ENCODE measurements around the gene SORL1-AS1.

The SORL1-AS1 gene

GRCh38 chr11:121408830-121409229 lies 43.9 kb downstream of the SORL1-AS1 start:
- no peak overlapping the region for H3K4me2 ChIP-seq
- H3K4me1 ChIP-seq (replicated peaks; ENCODE audit: insufficient read depth): no peaks in the 10 kb centered on the region
- H3K27ac ChIP-seq: no peak overlapping the region
- H3K4me3 ChIP-seq: no peak overlapping the region
- no peak for TF ChIP-seq CTCF (conservative IDR thresholded peaks at IDR 0.05)
- no peak for TF ChIP-seq EZH2 (IDR thresholded peaks at IDR 0.05; ENCODE audit: low read depth)
- H3K79me2 ChIP-seq (ENCODE audit: low read depth): no peaks in the 10 kb centered on the region
- no peaks in the 10 kb centered on the region for H3K9me2 ChIP-seq (ENCODE audit: insufficient read depth)
- peak in 1 of 2 experiments; percentile 41 for DNase-seq
- H4K20me1 ChIP-seq (ENCODE audit: insufficient read depth): no peaks in the 10 kb centered on the region
- POLR2A ChIA-PET (ENCODE audit: unreplicated experiment): no interaction called here
- H3F3A ChIP-seq (ENCODE audit: insufficient read depth, low read depth): no peaks in the 10 kb centered on the region
- H3K27me3 ChIP-seq (ENCODE audit: insufficient read depth, low read depth): no peaks in the 10 kb centered on the region; the same call in 1 of the 2 replicates
- no peaks in the 10 kb centered on the region for H3K9me3 ChIP-seq (ENCODE audit: insufficient read depth, low read depth)
- CTCF ChIA-PET: no interaction called here
- no TSS peak for BruUV-seq (replicated peaks)
- H3K36me3 ChIP-seq (ENCODE audit: low read depth): no peaks in the 10 kb centered on the region
- intact Hi-C loops (cut with micrococcal nuclease; ENCODE audit: unreplicated experiment): no loop called here
- no peak overlapping the region for H2AFZ ChIP-seq

- ChIA-PET CTCF (no interaction called here), POLR2A (ENCODE audit: unreplicated experiment) (no interaction called here)
- Histone ChIP-seq H4K20me1 (ENCODE audit: insufficient read depth) (no peaks in the 10 kb centered on the region), H3K4me3 (no peak overlapping the region), H3F3A (ENCODE audit: insufficient read depth, low read depth) (no peaks in the 10 kb centered on the region), H3K4me2 (no peak overlapping the region), H3K4me1 (replicated peaks; ENCODE audit: insufficient read depth) (no peaks in the 10 kb centered on the region), H3K9me3 (ENCODE audit: insufficient read depth, low read depth) (peaks cover 7% of the 10 kb centered on the region; the same call in 1 of the 2 replicates), H3K36me3 (ENCODE audit: low read depth) (no peaks in the 10 kb centered on the region), H2AFZ (no peak overlapping the region), H3K79me2 (ENCODE audit: low read depth) (no peaks in the 10 kb centered on the region), H3K27ac (no peak overlapping the region), H3K27me3 (ENCODE audit: insufficient read depth, low read depth) (no peaks in the 10 kb centered on the region; the same call in none of the 2 replicates), H3K9me2 (ENCODE audit: insufficient read depth) (no peaks in the 10 kb centered on the region)
- intact Hi-C loops (cut with micrococcal nuclease; ENCODE audit: unreplicated experiment): no loop called here
- TF ChIP-seq CTCF (conservative IDR thresholded peaks at IDR 0.05) (no peak), EZH2 (IDR thresholded peaks at IDR 0.05; ENCODE audit: low read depth) (no peak)
- no peak for DNase-seq
- BruUV-seq (replicated peaks): no TSS peak
Measured at GRCh38 chr11:121406291-121406690, 46.5 kb downstream of the SORL1-AS1 start.

- DNase-seq: no peak
- Histone ChIP-seq H3K27me3 (ENCODE audit: insufficient read depth, low read depth) (no peaks in the 10 kb centered on the region; the same call in none of the 2 replicates), H3K4me1 (replicated peaks; ENCODE audit: insufficient read depth) (no peaks in the 10 kb centered on the region), H4K20me1 (ENCODE audit: insufficient read depth) (no peaks in the 10 kb centered on the region), H3K36me3 (ENCODE audit: low read depth) (no peaks in the 10 kb centered on the region), H3K9me3 (ENCODE audit: insufficient read depth, low read depth) (peaks cover 7% of the 10 kb centered on the region; the same call in 1 of the 2 replicates), H3K4me3 (no peak overlapping the region), H3K4me2 (no peak overlapping the region), H3K27ac (no peak overlapping the region), H3K79me2 (ENCODE audit: low read depth) (no peaks in the 10 kb centered on the region), H3F3A (ENCODE audit: insufficient read depth, low read depth) (no peaks in the 10 kb centered on the region), H2AFZ (no peak overlapping the region), H3K9me2 (ENCODE audit: insufficient read depth) (no peaks in the 10 kb centered on the region)
- POLR2A ChIA-PET (ENCODE audit: unreplicated experiment): no interaction called here
- CTCF ChIA-PET: interaction anchor here (0.7 kb wide), 1 partner anchor 145 kb away, joined by 4 read pairs; no protein-coding TSS in a partner anchor
- BruUV-seq (replicated peaks): no TSS peak
- TF ChIP-seq EZH2 (IDR thresholded peaks at IDR 0.05; ENCODE audit: low read depth): no peak
- no peak for TF ChIP-seq CTCF (conservative IDR thresholded peaks at IDR 0.05)
- intact Hi-C loops (cut with micrococcal nuclease; ENCODE audit: unreplicated experiment): no loop called here
Measured at GRCh38 chr11:121405646-121406045, 47.1 kb downstream of the SORL1-AS1 start.
